ENCODE measurements around the gene RALGDS.

- TF ChIP-seq CTCF (IDR thresholded peaks at IDR 0.05): no peak
- no peak for TF ChIP-seq EZH2 (IDR thresholded peaks at IDR 0.05; ENCODE audit: borderline replicate concordance, insufficient read depth, low read depth, low read length, poor library complexity, severe bottlenecking)
Measured at GRCh38 chr9:133167096-133167730, 46.2 kb upstream of the RALGDS start.
